ENCODE measurements around the gene KIAA0753.

The KIAA0753 gene

GRCh38 chr17:6682339-6682738 is 41.8 kb upstream of the KIAA0753 start:
- no peak for TF ChIP-seq FOXM1 (IDR thresholded peaks at IDR 0.05; ENCODE audit: borderline replicate concordance, low read depth)
- TF ChIP-seq EGR1 (IDR thresholded peaks at IDR 0.05), result no peak
- no peak for TF ChIP-seq USF1 (IDR thresholded peaks at IDR 0.05)
- TF ChIP-seq NFIC (IDR thresholded peaks at IDR 0.05), result no peak
- no peak for TF ChIP-seq TCF12 (IDR thresholded peaks at IDR 0.05; ENCODE audit: low read depth)
- TF ChIP-seq TAF1 (IDR thresholded peaks at IDR 0.05; ENCODE audit: low read depth), result no peak
- no peak for TF ChIP-seq MAX (IDR thresholded peaks at IDR 0.05)
- TF ChIP-seq ZBTB7A (IDR thresholded peaks at IDR 0.05; ENCODE audit: low read depth), result no peak
- no peak for TF ChIP-seq YY1 (IDR thresholded peaks at IDR 0.05; ENCODE audit: low read depth)
- TF ChIP-seq RAD21 (IDR thresholded peaks at IDR 0.05; ENCODE audit: low read depth), result no peak
- TF ChIP-seq TEAD4 (IDR thresholded peaks at IDR 0.05), result no peak
- TF ChIP-seq REST (IDR thresholded peaks at IDR 0.05; ENCODE audit: low read depth), result no peak
- TF ChIP-seq CEBPB (IDR thresholded peaks at IDR 0.05), result no peak

- no peak for TF ChIP-seq MAX (IDR thresholded peaks at IDR 0.05)
Observed at GRCh38 chr17:6681671-6682070, 41.2 kb upstream of the KIAA0753 start.

- TF ChIP-seq TCF12 (IDR thresholded peaks at IDR 0.05; ENCODE audit: low read depth) (no peak), YY1 (IDR thresholded peaks at IDR 0.05; ENCODE audit: low read depth) (no peak), REST (IDR thresholded peaks at IDR 0.05; ENCODE audit: low read depth) (no peak), USF1 (IDR thresholded peaks at IDR 0.05) (no peak), NFIC (IDR thresholded peaks at IDR 0.05) (no peak), EGR1 (IDR thresholded peaks at IDR 0.05) (no peak), RAD21 (IDR thresholded peaks at IDR 0.05; ENCODE audit: low read depth) (no peak), CREB1 (IDR thresholded peaks at IDR 0.05; ENCODE audit: low read depth) (no peak), TAF1 (IDR thresholded peaks at IDR 0.05; ENCODE audit: low read depth) (no peak), CEBPB (IDR thresholded peaks at IDR 0.05) (no peak), MAX (IDR thresholded peaks at IDR 0.05) (no peak), ZBTB7A (IDR thresholded peaks at IDR 0.05; ENCODE audit: low read depth) (no peak), EP300 (IDR thresholded peaks at IDR 0.05; ENCODE audit: borderline replicate concordance) (no peak), FOXM1 (IDR thresholded peaks at IDR 0.05; ENCODE audit: borderline replicate concordance, low read depth) (no peak), TEAD4 (IDR thresholded peaks at IDR 0.05) (no peak)
Observed at GRCh38 chr17:6681176-6681575, 40.7 kb upstream of the KIAA0753 start.

GRCh38 chr17:6679241-6679640 is 38.7 kb upstream of the KIAA0753 start:
- TF ChIP-seq FOXM1 (IDR thresholded peaks at IDR 0.05; ENCODE audit: borderline replicate concordance, low read depth) (no peak), TEAD4 (IDR thresholded peaks at IDR 0.05) (no peak), EP300 (IDR thresholded peaks at IDR 0.05; ENCODE audit: borderline replicate concordance) (no peak), YY1 (IDR thresholded peaks at IDR 0.05; ENCODE audit: low read depth) (no peak), TCF12 (IDR thresholded peaks at IDR 0.05; ENCODE audit: low read depth) (no peak), NFIC (IDR thresholded peaks at IDR 0.05) (no peak), TAF1 (IDR thresholded peaks at IDR 0.05; ENCODE audit: low read depth) (no peak), USF1 (IDR thresholded peaks at IDR 0.05) (no peak)

- TF ChIP-seq YY1 (IDR thresholded peaks at IDR 0.05; ENCODE audit: low read depth) (no peak), CEBPB (IDR thresholded peaks at IDR 0.05) (no peak), TAF1 (IDR thresholded peaks at IDR 0.05; ENCODE audit: low read depth) (no peak), RAD21 (IDR thresholded peaks at IDR 0.05; ENCODE audit: low read depth) (no peak), CREB1 (IDR thresholded peaks at IDR 0.05; ENCODE audit: low read depth) (no peak), REST (IDR thresholded peaks at IDR 0.05; ENCODE audit: low read depth) (no peak), ZBTB7A (IDR thresholded peaks at IDR 0.05; ENCODE audit: low read depth) (no peak), USF1 (IDR thresholded peaks at IDR 0.05) (no peak), NFIC (IDR thresholded peaks at IDR 0.05) (no peak), EGR1 (IDR thresholded peaks at IDR 0.05) (no peak), TCF12 (IDR thresholded peaks at IDR 0.05; ENCODE audit: low read depth) (no peak), MAX (IDR thresholded peaks at IDR 0.05) (no peak), FOXM1 (IDR thresholded peaks at IDR 0.05; ENCODE audit: borderline replicate concordance, low read depth) (no peak), TEAD4 (IDR thresholded peaks at IDR 0.05) (no peak), EP300 (IDR thresholded peaks at IDR 0.05; ENCODE audit: borderline replicate concordance) (no peak)
Observed at GRCh38 chr17:6677946-6678345, 37.4 kb upstream of the KIAA0753 start.
